GM21390 (cell line): ENCODE data around the gene RBBP8.

ENCODE experiments used
- ATAC-seq: cut with Tn5 transposase; IDR thresholded peaks from one replicate; pipeline ENCODE4 v1.9.1; 2021; ENCODE audit not compliant: unreplicated experiment

The RBBP8 gene

DNA sequence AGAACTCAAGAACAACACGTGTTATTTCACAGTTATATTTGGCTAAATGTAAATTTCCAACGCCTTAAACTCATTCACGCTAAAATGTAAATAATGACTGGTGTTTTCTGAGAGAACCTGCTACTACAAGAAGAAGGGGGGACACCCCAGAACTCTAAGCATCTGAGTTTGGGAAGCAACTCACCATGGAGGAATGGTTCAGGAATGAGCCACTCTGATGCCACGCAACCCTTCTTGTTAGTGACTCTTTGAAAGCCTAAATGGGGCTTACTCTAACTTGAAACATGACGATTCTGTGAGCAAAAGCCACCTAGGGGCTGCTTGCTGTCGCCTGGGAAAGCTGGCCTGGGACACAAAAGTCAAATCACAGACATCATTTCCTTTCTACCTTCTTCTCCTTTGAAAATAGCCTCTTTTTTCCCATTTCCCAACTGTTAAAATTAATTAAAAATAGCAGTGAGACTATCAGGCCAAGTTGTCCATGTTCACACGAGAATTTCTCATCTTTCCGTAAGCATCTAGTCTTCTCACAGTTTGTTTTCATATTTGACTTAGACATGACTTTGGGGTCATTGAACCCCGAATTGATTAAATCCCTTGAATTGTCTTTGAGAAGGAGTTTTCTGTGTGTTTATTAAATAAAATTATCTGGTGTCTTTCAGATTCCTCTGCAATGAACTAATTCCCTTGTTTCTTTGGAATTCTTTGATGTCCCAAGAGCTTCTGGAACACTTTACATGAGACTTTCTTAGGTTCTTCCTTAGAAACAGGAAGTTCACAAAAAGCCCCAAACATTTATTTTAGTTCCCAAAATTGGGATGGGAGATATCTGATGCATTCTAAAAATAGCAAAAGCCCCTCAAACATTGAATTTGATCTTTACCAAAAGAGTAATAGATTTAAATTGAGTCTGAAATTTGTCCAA lies 126.7 kb downstream of the RBBP8 start:
- no peak for ATAC-seq

DNA sequence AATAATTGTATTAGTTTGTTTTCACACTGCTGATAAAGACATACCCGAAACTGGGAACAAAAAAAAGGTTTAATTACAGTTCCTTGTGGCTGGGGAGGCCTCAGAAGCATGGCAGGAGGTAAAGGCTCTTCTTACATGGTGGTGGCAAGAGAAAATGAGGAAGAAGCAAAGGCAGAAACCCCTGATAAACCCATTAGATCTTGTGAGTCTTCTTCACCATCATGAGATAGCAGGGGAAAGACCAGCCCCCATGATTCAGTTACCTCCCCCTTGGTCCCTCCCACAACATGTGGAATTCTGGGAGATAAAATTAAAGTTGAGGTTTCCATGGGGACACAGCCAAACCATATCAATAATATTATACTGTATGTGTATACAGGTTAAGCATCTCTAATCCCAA lies 128.9 kb downstream of the RBBP8 start:
- ATAC-seq, result no peak

DNA sequence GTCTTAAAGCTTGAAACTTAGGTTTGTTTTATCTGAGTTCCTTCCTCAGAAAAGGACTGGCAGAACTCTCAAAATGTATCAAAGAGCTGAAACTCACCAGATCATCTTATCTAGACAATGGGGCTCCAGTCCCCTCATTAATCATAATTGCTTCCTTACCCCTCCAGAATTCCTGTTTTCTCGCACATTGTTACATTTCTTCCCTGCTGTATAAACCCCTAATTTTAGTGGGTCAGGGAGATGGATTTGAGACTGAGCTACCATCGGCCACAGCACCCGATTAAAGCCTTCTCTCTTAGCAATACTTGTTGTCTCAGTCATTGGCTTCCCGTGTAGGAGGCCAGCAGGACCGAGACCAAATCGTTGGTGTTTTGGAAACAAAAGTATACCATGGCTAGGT lies 130.4 kb downstream of the RBBP8 start:
- no peak for ATAC-seq

DNA sequence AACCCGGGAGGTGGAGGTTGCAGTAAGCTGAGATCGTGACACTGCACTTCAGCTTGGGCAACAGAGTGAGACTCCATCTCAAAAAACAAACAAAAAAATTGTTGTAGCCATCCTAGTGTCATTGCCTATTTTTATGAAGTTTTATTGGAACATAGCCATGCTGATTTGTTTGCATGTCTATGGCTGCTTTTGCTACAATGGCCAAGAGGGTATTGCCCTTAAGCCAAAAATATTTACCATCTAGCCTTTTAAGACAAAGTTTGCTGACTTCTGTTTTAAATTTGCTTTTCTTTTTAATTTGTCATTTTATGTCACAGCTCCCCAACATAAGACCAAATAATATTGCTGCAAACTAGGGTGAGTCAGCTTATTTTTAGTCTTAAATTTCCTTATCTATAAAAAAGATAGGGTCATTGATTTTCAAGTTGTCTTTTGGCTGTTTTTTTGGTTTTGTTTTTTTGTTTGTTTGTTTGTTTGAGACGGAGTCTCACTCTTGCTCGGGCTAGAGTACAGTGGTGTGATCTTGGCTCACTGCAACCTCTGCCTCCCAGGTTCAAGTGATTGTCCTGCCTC lies 132.2 kb downstream of the RBBP8 start:
- ATAC-seq, result no peak

DNA sequence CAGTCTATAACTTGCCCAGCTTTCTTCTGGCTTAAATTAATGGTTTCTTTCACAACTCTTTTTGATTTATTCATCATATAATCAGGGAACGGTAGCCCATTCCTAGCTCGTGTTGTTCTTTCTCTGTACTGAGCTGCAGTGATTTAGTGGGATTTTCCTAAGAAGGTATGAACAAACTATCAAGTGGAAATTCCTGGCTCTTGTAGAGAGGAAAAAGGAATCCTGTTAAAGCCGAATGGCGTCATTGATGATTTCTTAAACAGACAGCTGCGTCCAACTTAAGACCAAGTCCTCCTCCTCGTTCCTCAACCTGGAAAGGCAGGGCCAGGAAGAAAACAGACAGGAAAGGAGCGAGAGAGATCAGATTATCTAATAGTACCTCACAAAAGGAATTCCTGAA lies 132.9 kb downstream of the RBBP8 start:
- ATAC-seq, result no peak

DNA sequence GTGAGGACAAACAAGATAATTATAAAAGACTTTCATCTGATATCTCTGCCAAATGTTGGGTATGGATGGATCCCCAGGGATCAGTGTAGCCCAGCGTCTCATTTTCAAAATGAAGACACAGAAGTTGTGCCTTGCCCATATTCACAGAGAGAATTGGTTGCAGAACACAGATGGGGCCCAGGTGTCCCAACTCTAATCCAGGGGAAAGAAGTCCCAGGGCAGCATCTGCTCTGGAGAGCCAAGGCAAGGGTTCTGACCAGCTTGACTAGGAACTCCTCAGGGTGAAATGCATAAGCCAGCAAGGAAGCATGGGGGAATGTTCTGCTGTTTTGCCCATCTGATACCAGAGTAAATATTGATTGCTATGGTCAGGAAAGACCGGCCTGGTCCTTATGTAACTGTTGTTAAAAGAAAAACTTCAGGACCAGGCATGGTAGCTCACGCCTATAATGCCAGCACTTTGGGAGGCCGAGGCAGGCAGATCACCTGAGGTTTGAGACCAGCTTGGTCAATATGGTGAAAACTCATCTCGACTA lies 133.4 kb downstream of the RBBP8 start:
- ATAC-seq, result no peak

DNA sequence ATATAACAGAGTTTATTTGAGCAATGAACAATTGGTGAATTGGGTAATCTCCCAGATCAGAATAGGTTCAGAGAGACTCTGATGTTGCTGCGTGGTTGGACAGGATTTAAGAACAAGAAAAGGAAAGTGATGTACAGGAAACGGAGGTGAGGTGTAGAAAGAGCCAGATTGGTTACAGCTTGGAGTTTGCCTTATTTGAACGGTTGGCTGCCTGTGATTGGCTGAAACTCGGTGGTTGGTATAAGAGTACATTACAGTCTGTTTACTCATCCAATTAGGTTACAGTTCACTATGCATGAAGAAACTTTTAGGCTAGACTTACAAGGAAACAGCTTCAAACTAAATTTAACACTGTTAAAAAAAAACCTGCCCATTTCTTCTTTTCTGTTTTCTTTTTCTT lies 134.1 kb downstream of the RBBP8 start:
- no peak for ATAC-seq

DNA sequence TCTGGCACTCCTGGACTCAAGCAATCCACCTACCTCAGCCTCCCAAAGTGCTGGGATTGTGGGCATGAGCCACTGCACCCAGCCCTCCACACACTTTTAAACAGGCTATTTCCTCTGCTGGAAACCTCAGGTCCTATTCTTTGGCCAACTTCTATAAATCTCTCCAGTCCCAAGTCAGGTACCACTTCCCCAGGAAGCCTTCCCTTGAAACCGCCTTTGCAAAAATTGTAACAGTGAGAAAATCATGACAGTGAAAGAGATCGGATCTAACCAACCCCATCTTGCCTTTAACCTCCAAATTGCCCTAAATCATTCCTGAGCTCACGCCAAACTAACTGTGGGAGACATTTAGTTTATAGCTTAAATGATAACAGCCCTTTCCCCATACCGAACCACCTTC lies 134.9 kb downstream of the RBBP8 start:
- no peak for ATAC-seq

DNA sequence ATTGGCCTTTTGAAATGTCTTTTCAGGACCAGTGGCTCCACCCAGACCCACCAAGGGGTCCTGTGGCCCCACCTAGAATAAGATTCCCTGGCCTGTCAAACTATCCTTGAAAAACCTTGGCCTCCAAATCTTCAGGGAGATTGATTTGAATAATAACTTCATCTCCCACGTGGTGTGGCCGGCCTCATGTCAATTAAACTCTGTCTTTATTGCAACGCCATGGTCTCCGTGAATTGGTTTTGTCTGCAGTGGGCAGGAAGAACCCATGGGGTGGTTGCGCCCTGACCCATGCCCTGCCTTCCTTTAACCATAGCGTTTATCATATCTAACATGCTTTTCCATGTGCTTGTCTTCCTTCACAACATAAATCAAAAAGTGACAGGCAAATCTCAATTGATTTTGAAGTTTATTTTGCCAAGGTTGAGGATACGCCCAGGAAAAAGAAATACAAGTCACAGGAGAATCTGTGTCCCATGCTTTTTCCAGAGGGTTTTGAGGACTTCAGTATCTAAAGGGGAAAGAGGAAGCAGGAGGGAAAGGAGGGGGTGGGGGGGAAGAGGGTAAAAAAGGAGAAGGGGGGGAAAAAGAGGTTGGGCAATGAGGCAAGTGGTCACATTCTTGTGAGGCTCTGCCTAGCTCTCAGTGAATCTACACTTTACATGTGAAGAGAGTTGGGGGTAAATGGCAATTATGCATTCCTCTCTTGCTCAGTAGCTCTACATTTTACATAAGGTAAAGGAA lies 135.6 kb downstream of the RBBP8 start:
- ATAC-seq, result no peak

DNA sequence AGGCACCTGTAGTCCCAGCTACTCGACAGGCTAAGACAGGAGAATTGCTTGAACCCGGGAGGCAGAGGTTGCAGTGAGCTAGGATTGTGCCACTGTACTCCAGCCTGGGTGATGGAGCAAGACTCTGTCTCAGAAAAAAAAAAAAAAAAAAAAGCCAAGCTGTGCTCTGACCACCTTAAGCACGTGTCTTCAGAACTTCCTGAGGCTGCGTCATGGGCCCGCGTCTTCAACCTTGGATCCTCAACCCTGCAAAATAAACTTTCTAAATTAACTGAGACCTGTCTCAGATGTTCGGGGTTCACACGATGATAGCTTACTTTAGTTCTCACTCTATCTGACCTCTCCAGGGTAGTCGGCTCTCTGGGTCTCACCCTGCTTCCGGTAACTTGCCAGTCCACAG lies 136.4 kb downstream of the RBBP8 start:
- no peak for ATAC-seq

DNA sequence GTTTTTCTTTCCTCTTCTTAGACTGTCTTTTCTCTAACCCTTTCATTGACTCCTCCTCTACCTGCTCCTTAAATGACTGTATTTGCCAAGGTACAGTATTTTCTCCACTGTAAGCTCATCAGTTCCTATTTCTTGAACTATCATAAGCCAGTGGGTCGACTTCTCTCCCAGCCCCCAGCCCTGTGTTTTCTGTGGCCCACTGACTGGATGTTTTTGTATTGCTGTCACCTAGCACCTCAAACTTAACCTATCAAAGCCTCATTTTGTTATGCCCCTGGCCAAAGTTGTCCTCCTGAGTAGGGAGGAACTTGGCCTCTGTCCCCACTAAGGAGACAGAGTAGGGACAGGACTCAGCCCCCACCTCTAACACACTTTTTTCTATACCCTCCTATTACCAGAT lies 136.8 kb downstream of the RBBP8 start:
- ATAC-seq, result no peak

DNA sequence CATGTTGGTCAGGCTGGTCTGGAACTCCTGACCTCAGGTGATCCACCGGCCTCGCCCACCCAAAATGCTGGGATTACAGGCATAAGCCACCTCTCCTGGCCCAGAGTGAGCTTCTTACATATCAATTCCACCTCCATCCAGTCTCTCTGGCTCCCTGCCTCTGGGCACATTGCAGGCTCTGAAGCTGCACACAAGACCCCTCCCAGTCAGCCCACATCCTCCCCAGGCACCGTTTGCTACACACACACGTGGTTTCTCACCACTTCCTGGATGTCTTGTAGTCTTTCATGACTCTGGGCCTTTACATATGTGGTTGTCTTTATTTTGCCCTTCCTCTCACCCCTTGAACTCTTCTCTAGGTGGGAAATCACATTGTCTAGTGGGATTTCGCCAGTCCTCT lies 138.2 kb downstream of the RBBP8 start:
- peak; percentile 98 for ATAC-seq

DNA sequence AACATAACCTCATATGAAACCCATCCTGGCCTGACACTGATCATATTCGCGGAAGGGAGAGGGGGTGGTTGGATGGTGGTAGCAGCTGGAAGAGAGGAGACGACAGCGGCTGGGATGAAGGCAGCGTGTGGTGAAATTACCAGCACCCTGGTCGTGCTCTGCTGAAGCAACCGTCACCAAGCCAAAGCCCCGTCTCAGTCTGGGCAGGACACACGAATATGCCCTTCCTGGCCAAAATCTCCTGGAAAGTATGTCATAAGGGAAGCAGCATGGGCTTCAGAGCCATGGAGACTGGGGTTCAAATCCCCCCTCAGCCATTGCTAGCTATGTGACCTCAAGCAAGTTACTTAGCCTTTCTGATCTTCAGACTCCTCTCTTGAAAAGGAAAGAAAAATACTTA lies 139.0 kb downstream of the RBBP8 start:
- no peak for ATAC-seq

DNA sequence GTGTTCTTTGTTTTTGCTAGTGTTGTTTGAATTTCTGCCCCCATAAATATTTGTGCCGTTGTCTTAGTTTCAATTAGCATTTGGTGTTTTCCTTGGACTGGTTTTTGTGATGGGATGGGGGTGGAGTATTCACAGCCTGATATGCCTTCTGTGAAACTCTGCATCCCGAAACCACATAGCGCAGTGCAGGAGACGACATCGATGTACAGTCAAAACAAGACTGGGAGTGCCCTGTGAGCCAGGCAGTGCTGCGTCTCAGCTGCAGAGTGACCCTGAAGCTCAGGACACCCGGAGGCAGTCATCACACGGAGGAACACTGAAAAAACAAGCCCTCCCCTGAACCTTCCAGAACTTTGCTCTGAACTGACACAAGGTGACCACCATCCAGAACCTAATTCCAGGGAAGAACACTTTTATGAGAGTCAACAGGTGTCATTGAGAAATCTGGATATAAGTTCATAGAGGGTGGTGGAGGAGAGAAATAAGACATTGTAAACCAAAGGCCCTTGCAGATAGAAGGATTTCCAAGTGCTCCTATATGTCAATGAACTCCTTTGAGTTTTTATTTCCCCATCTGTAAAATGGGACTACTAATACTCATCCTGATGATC lies 141.0 kb downstream of the RBBP8 start:
- ATAC-seq, result no peak
